ENCODE results near the gene PRKCE. TPM values are rescaled to one million over a fixed set of nuclear protein-coding genes. Genes with fewer than 3 reads are reported as not detected.

The PRKCE gene
- total RNA-seq, 2 experiments from 2014 or later: 15.4 to 16.2 TPM

GRCh38 chr2:45833301-45833967 lies 182.0 kb downstream of the PRKCE start:
- ATAC-seq (no peak), DNase-seq (no peak)
- ChIA-PET CTCF (interaction anchor here (0.9 to 1.3 kb wide), 4 partner anchors 8 to 54 kb away, joined by 3 to 4 read pairs (median 3); no protein-coding TSS in a partner anchor), POLR2A (interaction anchor here (0.7 to 1.3 kb wide), 3 partner anchors 10 to 183 kb away, joined by 3 to 5 read pairs (median 3); no protein-coding TSS in a partner anchor)
- H3K9me3 Mint-ChIP-seq (ENCODE audit: insufficient read depth): peaks cover 21% of the 10 kb centered on the region
- no peaks in the 10 kb centered on the region for H3K27me3 Mint-ChIP-seq (ENCODE audit: low read depth)
- H3K4me1 Mint-ChIP-seq (ENCODE audit: low read depth): peaks cover 21% of the 10 kb centered on the region
- peaks cover 19% of the 10 kb centered on the region for H3K36me3 Mint-ChIP-seq (ENCODE audit: low read depth)
- no peak overlapping the region for H3K27ac Mint-ChIP-seq
- H3K4me3 Mint-ChIP-seq: no peak overlapping the region

- no peak for DNase-seq
- peaks cover 19% of the 10 kb centered on the region for H3K36me3 Mint-ChIP-seq (ENCODE audit: low read depth)
- peaks cover 24% of the 10 kb centered on the region for H3K4me1 Mint-ChIP-seq (ENCODE audit: low read depth)
- no peak overlapping the region for H3K27ac Mint-ChIP-seq
- H3K4me3 Mint-ChIP-seq: no peak overlapping the region
- CTCF ChIA-PET: interaction anchor here (0.7 to 1.3 kb wide), 6 partner anchors 8 to 187 kb away, joined by 3 to 4 read pairs (median 3); no protein-coding TSS in a partner anchor
- ATAC-seq: no peak
- POLR2A ChIA-PET: interaction anchor here (0.7 to 1.3 kb wide), 3 partner anchors 10 to 184 kb away, joined by 3 to 5 read pairs (median 3); no protein-coding TSS in a partner anchor
- peaks cover 21% of the 10 kb centered on the region for H3K9me3 Mint-ChIP-seq (ENCODE audit: insufficient read depth)
- H3K27me3 Mint-ChIP-seq (ENCODE audit: low read depth): no peaks in the 10 kb centered on the region
These were observed 182.5 kb downstream of the PRKCE start for GRCh38 chr2:45833968-45834344.

GRCh38 chr2:45834372-45834771 lies 182.9 kb downstream of the PRKCE start:
- H3K9me3 Mint-ChIP-seq (ENCODE audit: insufficient read depth): peaks cover 17% of the 10 kb centered on the region
- no peak overlapping the region for H3K27ac Mint-ChIP-seq
- peaks cover 17% of the 10 kb centered on the region for H3K36me3 Mint-ChIP-seq (ENCODE audit: low read depth)
- H3K4me1 Mint-ChIP-seq (ENCODE audit: low read depth): peaks cover 27% of the 10 kb centered on the region
- ChIA-PET POLR2A (interaction anchor here (0.7 to 1.3 kb wide), 3 partner anchors 9 to 184 kb away, joined by 3 to 5 read pairs (median 3); no protein-coding TSS in a partner anchor), CTCF (interaction anchor here (0.7 to 1.3 kb wide), 5 partner anchors 9 to 188 kb away, joined by 3 to 4 read pairs (median 3); no protein-coding TSS in a partner anchor)
- no peaks in the 10 kb centered on the region for H3K27me3 Mint-ChIP-seq (ENCODE audit: low read depth)
- no peak for DNase-seq
- ATAC-seq: no peak
- H3K4me3 Mint-ChIP-seq: no peak overlapping the region

- H3K9me3 Mint-ChIP-seq (ENCODE audit: insufficient read depth): peaks cover 15% of the 10 kb centered on the region
- H3K4me1 Mint-ChIP-seq (ENCODE audit: low read depth): peaks cover 29% of the 10 kb centered on the region
- CTCF ChIA-PET: interaction anchor here (0.8 kb wide), 1 partner anchor 15 kb away, joined by 3 read pairs; no protein-coding TSS in a partner anchor
- POLR2A ChIA-PET: interaction anchor here (1.0 to 1.3 kb wide), 2 partner anchors 9 to 41 kb away, joined by 3 to 5 read pairs; no protein-coding TSS in a partner anchor
- H3K27me3 Mint-ChIP-seq (ENCODE audit: low read depth): no peaks in the 10 kb centered on the region
- no peak overlapping the region for H3K4me3 Mint-ChIP-seq
- peaks cover 15% of the 10 kb centered on the region for H3K36me3 Mint-ChIP-seq (ENCODE audit: low read depth)
- DNase-seq (no peak), ATAC-seq (no peak)
- no peak overlapping the region for H3K27ac Mint-ChIP-seq
These were observed 183.4 kb downstream of the PRKCE start for GRCh38 chr2:45834858-45835257.

- Mint-ChIP-seq H3K27ac (no peak overlapping the region), H3K9me3 (ENCODE audit: insufficient read depth) (peaks cover 1% of the 10 kb centered on the region), H3K4me1 (ENCODE audit: low read depth) (peaks cover 44% of the 10 kb centered on the region), H3K4me3 (no peak overlapping the region), H3K27me3 (ENCODE audit: low read depth) (no peaks in the 10 kb centered on the region), H3K36me3 (ENCODE audit: low read depth) (peaks cover 2% of the 10 kb centered on the region)
- DNase-seq (no peak), ATAC-seq (no peak)
- ChIA-PET CTCF (no interaction called here), POLR2A (no interaction called here)
These were observed 184.8 kb downstream of the PRKCE start for GRCh38 chr2:45836316-45836715.

- Mint-ChIP-seq H3K36me3 (ENCODE audit: low read depth) (no peaks in the 10 kb centered on the region), H3K27ac (peak overlapping the region; percentile 4), H3K4me1 (ENCODE audit: low read depth) (peaks cover 48% of the 10 kb centered on the region), H3K4me3 (no peak overlapping the region), H3K27me3 (ENCODE audit: low read depth) (no peaks in the 10 kb centered on the region), H3K9me3 (ENCODE audit: insufficient read depth) (no peaks in the 10 kb centered on the region)
- CTCF ChIA-PET: no interaction called here
- no peak for DNase-seq
- POLR2A ChIA-PET: no interaction called here
- no peak for ATAC-seq
These were observed 185.3 kb downstream of the PRKCE start for GRCh38 chr2:45836740-45837139.

GRCh38 chr2:45837812-45838341 lies 186.4 kb downstream of the PRKCE start:
- Mint-ChIP-seq H3K27ac (no peak overlapping the region), H3K4me1 (ENCODE audit: low read depth) (peaks cover 59% of the 10 kb centered on the region), H3K36me3 (ENCODE audit: low read depth) (no peaks in the 10 kb centered on the region), H3K4me3 (no peak overlapping the region), H3K9me3 (ENCODE audit: insufficient read depth) (no peaks in the 10 kb centered on the region), H3K27me3 (ENCODE audit: low read depth) (no peaks in the 10 kb centered on the region)
- ATAC-seq: no peak
- POLR2A ChIA-PET: no interaction called here
- CTCF ChIA-PET: interaction anchor here (1.8 kb wide), 1 partner anchor 22 kb away, joined by 3 read pairs; no protein-coding TSS in a partner anchor
- no peak for DNase-seq

GRCh38 chr2:45839508-45840251 lies 188.2 kb downstream of the PRKCE start:
- Mint-ChIP-seq H3K36me3 (ENCODE audit: low read depth) (peaks cover 2% of the 10 kb centered on the region), H3K27me3 (ENCODE audit: low read depth) (no peaks in the 10 kb centered on the region), H3K4me3 (no peak overlapping the region), H3K9me3 (ENCODE audit: insufficient read depth) (no peaks in the 10 kb centered on the region), H3K27ac (no peak overlapping the region), H3K4me1 (ENCODE audit: low read depth) (peaks cover 66% of the 10 kb centered on the region)
- ChIA-PET POLR2A (no interaction called here), CTCF (interaction anchor here (1.8 kb wide), 1 partner anchor 21 kb away, joined by 3 read pairs; no protein-coding TSS in a partner anchor)
- no peak for DNase-seq
- ATAC-seq: no peak

- POLR2A ChIA-PET: no interaction called here
- CTCF ChIA-PET: no interaction called here
- Mint-ChIP-seq H3K27ac (no peak overlapping the region), H3K4me3 (no peak overlapping the region), H3K36me3 (ENCODE audit: low read depth) (peaks cover 2% of the 10 kb centered on the region), H3K4me1 (ENCODE audit: low read depth) (peaks cover 72% of the 10 kb centered on the region), H3K27me3 (ENCODE audit: low read depth) (no peaks in the 10 kb centered on the region), H3K9me3 (ENCODE audit: insufficient read depth) (no peaks in the 10 kb centered on the region)
- ATAC-seq (no peak), DNase-seq (no peak)
These were observed 189.0 kb downstream of the PRKCE start for GRCh38 chr2:45840481-45840880.

GRCh38 chr2:45841752-45842407 lies 190.4 kb downstream of the PRKCE start:
- no peaks in the 10 kb centered on the region for H3K27me3 Mint-ChIP-seq (ENCODE audit: low read depth)
- DNase-seq (no peak), ATAC-seq (no peak)
- CTCF ChIA-PET: interaction anchor here (1.2 to 2.4 kb wide), 2 partner anchors 16 to 48 kb away, joined by 3 to 8 read pairs; no protein-coding TSS in a partner anchor
- no peak overlapping the region for H3K4me3 Mint-ChIP-seq
- no peaks in the 10 kb centered on the region for H3K9me3 Mint-ChIP-seq (ENCODE audit: insufficient read depth)
- peaks cover 78% of the 10 kb centered on the region for H3K4me1 Mint-ChIP-seq (ENCODE audit: low read depth)
- peaks cover 10% of the 10 kb centered on the region for H3K36me3 Mint-ChIP-seq (ENCODE audit: low read depth)
- H3K27ac Mint-ChIP-seq: no peak overlapping the region
- POLR2A ChIA-PET: no interaction called here

GRCh38 chr2:45843136-45843535 lies 191.7 kb downstream of the PRKCE start:
- Mint-ChIP-seq H3K9me3 (ENCODE audit: insufficient read depth) (no peaks in the 10 kb centered on the region), H3K4me1 (ENCODE audit: low read depth) (peaks cover 74% of the 10 kb centered on the region), H3K4me3 (peak overlapping the region; percentile 41), H3K36me3 (ENCODE audit: low read depth) (peaks cover 11% of the 10 kb centered on the region), H3K27ac (peak overlapping the region; percentile 90), H3K27me3 (ENCODE audit: low read depth) (no peaks in the 10 kb centered on the region)
- DNase-seq: peak; percentile 49
- ChIA-PET POLR2A (interaction anchor here (1.6 kb wide), 1 partner anchor 9 kb away, joined by 5 read pairs; no protein-coding TSS in a partner anchor), CTCF (interaction anchor here (0.8 to 2.4 kb wide), 5 partner anchors 10 to 65 kb away, joined by 3 to 8 read pairs (median 4); no protein-coding TSS in a partner anchor)
- ATAC-seq: peak; percentile 69

Measured in activated CD8-positive, alpha-beta T cell treated with anti-CD3 and anti-CD28 coated beads, Interleukin-2, amount 10 ng/mL, durations not matched to agents 7 days and 5 days (primary cell).